Kidney (tissue), 14 donors: ENCODE measurements around the gene XPO1. TPM values are rescaled to one million over a fixed set of nuclear protein-coding genes. Genes with fewer than 3 reads are reported as not detected.

Source experiments
- DNase-seq, 5 donors: peaks; one replicate each; pipeline ENCODE4 v3.0.0-alpha.2; 2013 to 2020
- FAIRE-seq: peaks from 2 replicates; lab custom pipeline; 2012; peaks lifted over from hg19 to GRCh38; lab: Jason Lieb, UNC
- H3K27ac ChIP-seq, 2 donors: one replicate each; pipeline ENCODE4 v1.7.0; 2013; ENCODE audit warnings: low read depth in 2 of 2, low read length in 2 of 2, inconsistent platforms in 1 of 2
- H3K27me3 ChIP-seq: one replicate; pipeline ENCODE4 v1.7.1; 2013; ENCODE audit warnings: low read length, inconsistent platforms; ENCODE audit not compliant: control insufficient read depth, insufficient read depth
- H3K36me3 ChIP-seq, 3 donors: one replicate each; pipeline versions ENCODE4 v1.7.0 to v1.7.1; 2013; ENCODE audit warnings: low read length in 3 of 3, control low read depth in 1 of 3, inconsistent platforms in 1 of 3; ENCODE audit not compliant: insufficient read depth in 3 of 3, control insufficient read depth in 2 of 3
- H3K4me1 ChIP-seq, 3 donors: one replicate each; pipeline versions ENCODE4 v1.7.0 to v1.7.1; 2013; ENCODE audit warnings: low read length in 3 of 3, inconsistent platforms in 1 of 3, low read depth in 1 of 3; ENCODE audit not compliant: control insufficient read depth in 2 of 3, insufficient read depth in 2 of 3
- H3K4me3 ChIP-seq, 3 donors: one replicate each; pipeline versions ENCODE4 v1.7.0 to v1.8.1; 2013; ENCODE audit warnings: low read length in 3 of 3, control low read depth in 1 of 3, inconsistent platforms in 1 of 3
- H3K9ac ChIP-seq, 3 donors: one replicate each; pipeline versions ENCODE4 v1.7.0 to v1.7.1; 2013; ENCODE audit warnings: low read length in 3 of 3, control low read depth in 1 of 3, inconsistent platforms in 1 of 3
- H3K9me3 ChIP-seq, 3 donors: one replicate each; pipeline versions ENCODE4 v1.7.0 to v1.7.1; 2013; ENCODE audit warnings: low read length in 3 of 3, control low read depth in 1 of 3, inconsistent platforms in 1 of 3; ENCODE audit not compliant: control insufficient read depth in 2 of 3, insufficient read depth in 1 of 3
- CTCF ChIP-seq: IDR thresholded peaks from 3 replicates; pipeline ENCODE4 v1.5.1; 2012; ENCODE audit warnings: mild to moderate bottlenecking, moderate library complexity, borderline replicate concordance; ENCODE audit not compliant: insufficient read depth; ENCODE audit errors: extremely low read depth
- intact Hi-C: fragments of 100-400 bp; cut with DNase I; formaldehyde crosslinking; loops from one replicate; pipeline ENCODE4 v1.11.1; 2022
- polyA plus RNA-seq: library from polyadenylated mRNA; stranded (reverse); fragments of 350-450 nt; fragmentation: Illumina TruSeq; extraction: RNeasy Lipid Tissue Mini Kit (QIAGEN cat#74804); gene quantifications from one replicate; pipeline ENCODE4 v1.2.3, GENCODE V29; 2014; ENCODE audit warnings: low read depth, low replicate concordance; ENCODE audit not compliant: insufficient read depth
- total RNA-seq: library from RNA; stranded (reverse); fragmentation: NEBNext Ultra II Directional; extraction: Animal tissue kit (Norgen Biotek cat#: 25700); gene quantifications from one replicate; pipeline ENCODE4 v1.2.1, GENCODE V29; 2021
- donor health status: control.
- donor health status: control.
- donor health status: control.
- donor health status: control.
- donor health status: control.
- donor health status: DM: yes; HTN: yes; CAD: no.
- donor health status: Normal renal cell carcinoma (clear cell type).

The XPO1 gene
- total and polyA plus RNA-seq, 2 donors from 2014 or later: 37.8 to 117 TPM

DNA sequence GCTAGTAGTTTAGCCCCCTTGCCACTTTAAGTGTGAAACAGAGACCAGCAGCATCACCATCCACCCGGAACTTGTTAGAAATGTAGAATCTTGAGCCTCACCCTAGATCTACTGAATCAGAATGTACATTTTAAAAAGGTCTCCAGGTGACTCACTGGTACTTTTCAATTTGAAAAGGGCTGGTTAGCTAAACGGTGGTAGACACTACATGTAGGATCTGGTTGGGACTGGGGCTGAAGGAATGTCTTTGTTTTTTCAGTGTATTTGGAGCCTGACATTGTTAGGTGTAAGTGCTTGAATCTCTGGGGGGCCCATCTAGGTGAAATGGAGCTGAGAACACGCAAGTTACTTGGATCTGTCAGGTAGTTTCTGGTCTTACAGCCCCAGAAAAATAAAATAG, 44.0 kb upstream of the XPO1 start:
- no peak for FAIRE-seq
- intact Hi-C loops: no loop called here
- Histone ChIP-seq H3K9ac (no peak overlapping the region), H3K36me3 (no peaks in the 10 kb centered on the region), H3K27me3 (no peaks in the 10 kb centered on the region), H3K4me1 (no peaks in the 10 kb centered on the region), H3K27ac (no peak overlapping the region), H3K4me3 (no peak overlapping the region), H3K9me3 (no peaks in the 10 kb centered on the region)
- DNase-seq: peak in 1 of 5 donors; percentile 9
- TF ChIP-seq CTCF: no peak

- Histone ChIP-seq H3K4me1 (no peaks in the 10 kb centered on the region), H3K27ac (no peak overlapping the region), H3K4me3 (no peak overlapping the region), H3K27me3 (no peaks in the 10 kb centered on the region), H3K36me3 (no peaks in the 10 kb centered on the region), H3K9me3 (no peaks in the 10 kb centered on the region), H3K9ac (no peak overlapping the region)
- DNase-seq (no peak), FAIRE-seq (no peak)
- intact Hi-C loops: no loop called here
- TF ChIP-seq CTCF: no peak
Observed at GRCh38 chr2:61581716-61582115, 43.6 kb upstream of the XPO1 start.

DNA sequence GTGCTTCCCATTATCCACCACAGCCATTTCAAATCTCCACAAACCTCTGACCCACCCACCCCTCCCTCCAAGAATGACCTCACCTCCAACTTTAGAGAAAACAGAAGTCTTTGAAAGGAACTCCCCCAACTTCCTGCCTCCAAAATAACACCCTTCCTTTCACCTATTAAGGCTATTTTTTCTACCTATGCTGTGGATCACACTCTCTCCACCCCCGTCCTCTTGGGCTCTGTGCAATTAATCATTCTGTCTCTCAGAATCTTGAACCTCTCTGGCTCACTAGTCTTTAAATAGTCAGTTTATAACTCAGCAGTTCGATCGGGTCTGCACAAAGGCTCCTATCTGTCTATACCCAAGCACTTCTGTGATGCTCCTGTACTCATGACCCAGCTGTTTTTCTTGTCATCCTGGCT, 37.3 kb upstream of the XPO1 start:
- DNase-seq (peak in 1 of 5 donors; percentile 6), FAIRE-seq (no peak)
- Histone ChIP-seq H3K9me3 (no peaks in the 10 kb centered on the region), H3K27me3 (no peaks in the 10 kb centered on the region), H3K27ac (no peak overlapping the region), H3K4me3 (no peak overlapping the region), H3K36me3 (no peaks in the 10 kb centered on the region), H3K9ac (no peak overlapping the region), H3K4me1 (no peaks in the 10 kb centered on the region)
- TF ChIP-seq CTCF: no peak
- intact Hi-C loops: no loop called here

- Histone ChIP-seq H3K4me1 (no peaks in the 10 kb centered on the region), H3K9me3 (no peaks in the 10 kb centered on the region), H3K4me3 (no peak overlapping the region), H3K27me3 (no peaks in the 10 kb centered on the region), H3K36me3 (no peaks in the 10 kb centered on the region), H3K9ac (no peak overlapping the region), H3K27ac (no peak overlapping the region)
- no peak for FAIRE-seq
- no peak for TF ChIP-seq CTCF
- intact Hi-C loops: no loop called here
- no peak for DNase-seq
Observed at GRCh38 chr2:61566566-61566965, 28.4 kb upstream of the XPO1 start.
